ENCODE measurements around the gene VPREB3. TPM values are rescaled to one million over a fixed set of nuclear protein-coding genes. Genes with fewer than 3 reads are reported as not detected.
A peak's percentile ranks its signal among the peaks of the same experiment; 100 is the strongest.

Gene VPREB3
- total and polyA plus RNA-seq, 2 donors from 2014 or later = 1.0 to 1.3 TPM

DNA sequence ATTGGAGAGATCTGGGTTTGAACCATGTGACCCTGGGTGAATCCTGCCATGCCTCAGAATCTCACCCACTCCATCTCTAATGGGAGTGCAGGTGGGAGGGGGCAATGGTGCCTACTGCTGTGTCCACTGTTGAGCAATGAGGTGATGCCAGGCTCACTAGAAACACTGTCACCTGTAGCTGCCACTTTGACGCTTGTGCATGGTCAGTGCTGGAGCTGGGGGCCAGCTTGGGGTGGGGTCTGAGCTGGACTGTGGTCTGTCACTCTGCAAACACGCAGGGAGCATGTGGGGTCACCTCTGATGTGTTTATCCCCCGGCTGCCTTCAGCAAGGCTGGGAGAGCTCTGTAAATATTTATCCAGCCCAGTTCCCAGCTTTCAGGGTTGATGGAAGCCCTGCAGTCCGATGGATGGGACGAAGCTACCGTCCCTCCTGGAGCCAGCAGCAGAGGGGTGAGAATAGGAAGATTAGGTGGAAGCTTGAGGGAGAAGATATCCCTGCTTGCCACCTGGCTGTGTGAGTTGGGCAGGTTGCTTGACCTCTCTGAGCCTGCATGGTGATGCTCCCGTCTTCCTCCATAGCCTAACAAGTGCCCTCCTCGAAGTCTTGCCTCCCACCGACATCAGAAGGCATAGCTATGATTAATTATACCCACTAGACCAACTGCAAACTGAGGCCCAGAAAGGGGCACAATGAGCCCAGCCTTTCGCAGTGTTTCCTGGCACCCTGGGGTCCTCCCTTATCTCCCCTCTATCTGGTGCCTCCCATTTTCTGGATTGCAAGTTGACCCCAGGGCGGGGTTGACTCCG is 20.1 kb upstream of the VPREB3 start:
- peaks cover 0 to 29% (median 17%) of the 10 kb centered on the region in 3 donors for H3K4me1 ChIP-seq (ENCODE audit: control insufficient read depth in 2 of 3, insufficient read depth in 2 of 3, low read depth in 1 of 3, low read length in 3 of 3)
- TF ChIP-seq, protein P1, sequence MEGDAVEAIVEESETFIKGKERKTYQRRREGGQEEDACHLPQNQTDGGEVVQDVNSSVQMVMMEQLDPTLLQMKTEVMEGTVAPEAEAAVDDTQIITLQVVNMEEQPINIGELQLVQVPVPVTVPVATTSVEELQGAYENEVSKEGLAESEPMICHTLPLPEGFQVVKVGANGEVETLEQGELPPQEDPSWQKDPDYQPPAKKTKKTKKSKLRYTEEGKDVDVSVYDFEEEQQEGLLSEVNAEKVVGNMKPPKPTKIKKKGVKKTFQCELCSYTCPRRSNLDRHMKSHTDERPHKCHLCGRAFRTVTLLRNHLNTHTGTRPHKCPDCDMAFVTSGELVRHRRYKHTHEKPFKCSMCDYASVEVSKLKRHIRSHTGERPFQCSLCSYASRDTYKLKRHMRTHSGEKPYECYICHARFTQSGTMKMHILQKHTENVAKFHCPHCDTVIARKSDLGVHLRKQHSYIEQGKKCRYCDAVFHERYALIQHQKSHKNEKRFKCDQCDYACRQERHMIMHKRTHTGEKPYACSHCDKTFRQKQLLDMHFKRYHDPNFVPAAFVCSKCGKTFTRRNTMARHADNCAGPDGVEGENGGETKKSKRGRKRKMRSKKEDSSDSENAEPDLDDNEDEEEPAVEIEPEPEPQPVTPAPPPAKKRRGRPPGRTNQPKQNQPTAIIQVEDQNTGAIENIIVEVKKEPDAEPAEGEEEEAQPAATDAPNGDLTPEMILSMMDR (IDR thresholded peaks at IDR 0.05; ENCODE audit: borderline replicate concordance, extremely low read depth, insufficient read depth) = no peak
- intact Hi-C loops (cut with DNase I) = loop anchor here (10.0 kb wide), 1 partner anchor 70 kb away; no protein-coding TSS in a partner anchor

DNA sequence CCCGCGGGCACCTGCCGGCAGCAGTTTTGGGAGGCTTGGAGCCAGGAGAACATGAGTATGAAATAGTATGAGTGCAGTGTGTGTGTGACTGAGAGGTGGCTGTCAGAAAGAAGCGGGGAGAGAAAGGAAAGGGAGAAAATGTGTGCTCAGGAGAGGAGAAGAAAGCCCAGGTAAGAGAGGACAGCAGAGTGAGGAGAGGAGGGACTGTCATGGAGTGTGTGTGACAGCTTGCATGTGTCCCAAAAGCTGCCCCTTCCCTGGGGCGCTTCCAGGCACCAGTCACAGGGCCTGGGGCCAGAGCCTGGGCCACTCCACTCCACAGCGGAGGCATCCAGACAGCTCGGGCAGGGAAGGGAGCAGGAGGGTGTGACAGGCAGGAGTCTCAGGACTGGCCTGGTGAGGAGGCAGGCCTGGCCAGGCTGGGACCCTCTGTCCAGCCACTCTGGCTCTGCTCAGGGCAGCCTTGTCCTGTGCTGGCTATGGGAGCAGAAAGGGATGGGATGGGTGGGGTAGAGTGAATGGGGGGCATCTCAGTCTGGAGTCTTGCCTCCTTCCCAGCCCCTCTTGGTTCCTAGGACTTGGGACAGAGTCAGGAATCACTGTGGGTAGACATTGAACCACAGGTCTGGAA is 19.4 kb upstream of the VPREB3 start:
- H3K36me3 ChIP-seq (ENCODE audit: control insufficient read depth in 2 of 3, insufficient read depth in 3 of 3, low read length in 3 of 3) = no peaks in the 10 kb centered on the region
- peak overlapping the region in 2 of 3 donors; percentile 8 to 26 for H3K9ac ChIP-seq (ENCODE audit: low read length in 3 of 3)
- H3K9me3 ChIP-seq (ENCODE audit: control insufficient read depth in 2 of 3, insufficient read depth in 1 of 3, low read length in 3 of 3) = no peaks in the 10 kb centered on the region
- no peaks in the 10 kb centered on the region for H3K27me3 ChIP-seq (ENCODE audit: control insufficient read depth, insufficient read depth, low read length)
- H3K4me1 ChIP-seq (ENCODE audit: control insufficient read depth in 2 of 3, insufficient read depth in 2 of 3, low read depth in 1 of 3, low read length in 3 of 3) = peaks cover 0 to 29% (median 17%) of the 10 kb centered on the region in 3 donors
- H3K4me3 ChIP-seq (ENCODE audit: low read length in 3 of 3) = peak overlapping the region; percentile 20 to 57 (median 41)
- FAIRE-seq = no peak
- intact Hi-C loops (cut with DNase I) = loop anchor here (10.0 kb wide), 1 partner anchor 71 kb away; no protein-coding TSS in a partner anchor
- TF ChIP-seq, protein P1 (IDR thresholded peaks at IDR 0.05; ENCODE audit: borderline replicate concordance, extremely low read depth, insufficient read depth) = no peak
- H3K27ac ChIP-seq (ENCODE audit: low read depth in 2 of 2, low read length in 2 of 2) = no peak overlapping the region
- peak in 1 of 5 donors; percentile 53 for DNase-seq

More for the DNA sequence above, 20.1 kb upstream of the VPREB3 start:
- Histone ChIP-seq H3K4me3 (ENCODE audit: low read length in 3 of 3) (no peak overlapping the region), H3K36me3 (ENCODE audit: control insufficient read depth in 2 of 3, insufficient read depth in 3 of 3, low read length in 3 of 3) (no peaks in the 10 kb centered on the region), H3K9ac (ENCODE audit: low read length in 3 of 3) (peak overlapping the region in 1 of 3 donors; percentile 26), H3K27me3 (ENCODE audit: control insufficient read depth, insufficient read depth, low read length) (no peaks in the 10 kb centered on the region), H3K9me3 (ENCODE audit: control insufficient read depth in 2 of 3, insufficient read depth in 1 of 3, low read length in 3 of 3) (no peaks in the 10 kb centered on the region), H3K27ac (ENCODE audit: low read depth in 2 of 2, low read length in 2 of 2) (no peak overlapping the region)
- DNase-seq = peak in 1 of 5 donors; percentile 53
- FAIRE-seq = no peak

DNA sequence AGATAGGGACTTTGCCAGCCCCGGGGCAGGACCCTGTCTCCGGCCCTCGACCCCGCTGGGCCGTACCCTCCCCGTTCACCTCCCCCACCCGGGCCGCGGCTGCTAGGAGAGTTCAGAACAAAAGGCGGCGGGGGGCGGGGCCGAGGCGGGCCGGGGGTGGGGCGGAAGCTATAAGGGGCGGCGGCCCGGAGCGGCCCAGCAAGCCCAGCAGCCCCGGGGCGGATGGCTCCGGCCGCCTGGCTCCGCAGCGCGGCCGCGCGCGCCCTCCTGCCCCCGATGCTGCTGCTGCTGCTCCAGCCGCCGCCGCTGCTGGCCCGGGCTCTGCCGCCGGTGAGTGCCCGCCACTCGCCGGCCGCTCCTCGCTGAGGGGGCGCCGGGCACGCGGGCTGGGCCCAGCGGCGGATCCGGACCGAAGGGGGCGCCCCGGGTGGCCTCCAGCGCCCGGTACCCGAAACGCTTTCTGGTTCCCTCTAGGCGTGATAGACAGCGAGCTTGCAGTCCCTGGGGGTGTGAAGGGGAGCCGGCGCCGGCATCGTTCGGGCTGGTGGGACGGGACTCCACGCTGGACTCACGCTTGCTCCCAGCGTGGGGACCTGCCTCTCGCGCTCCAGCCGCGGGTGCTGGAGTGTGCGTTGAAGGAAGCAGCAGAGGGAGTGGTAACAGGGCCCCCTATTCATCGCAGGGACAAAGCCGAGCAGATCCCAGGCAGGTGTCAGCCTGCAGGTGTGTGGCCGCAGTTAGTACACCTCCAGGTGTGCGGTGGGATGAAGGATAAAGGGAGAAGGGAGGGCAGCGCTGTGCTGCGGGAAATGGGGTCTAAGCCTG is 18.6 kb upstream of the VPREB3 start, which contains the start of gene MMP11:
Gene MMP11, plus strand, starts transcription at position 201 of the 825 bp plus-strand sequence. Its CDS starts 22 bp downstream, at position 223.
- H3K27ac ChIP-seq (ENCODE audit: low read depth in 2 of 2, low read length in 2 of 2) = no peak within 1 kb of the TSS
- TF ChIP-seq, protein P1 (IDR thresholded peaks at IDR 0.05; ENCODE audit: borderline replicate concordance, extremely low read depth, insufficient read depth) = no peak
- peak within 1 kb of the TSS; percentile 20 to 57 (median 44) for H3K4me3 ChIP-seq (ENCODE audit: low read length in 3 of 3)
- H3K4me1 ChIP-seq (ENCODE audit: control insufficient read depth in 2 of 3, insufficient read depth in 2 of 3, low read depth in 1 of 3, low read length in 3 of 3) = peaks cover 0 to 29% (median 14%) of the 10 kb centered on the region in 3 donors
- no peaks in the 10 kb centered on the region for H3K36me3 ChIP-seq (ENCODE audit: control insufficient read depth in 2 of 3, insufficient read depth in 3 of 3, low read length in 3 of 3)
- H3K9me3 ChIP-seq (ENCODE audit: control insufficient read depth in 2 of 3, insufficient read depth in 1 of 3, low read length in 3 of 3) = no peaks in the 10 kb centered on the region
- no peaks in the 10 kb centered on the region for H3K27me3 ChIP-seq (ENCODE audit: control insufficient read depth, insufficient read depth, low read length)
- FAIRE-seq = no peak
- peak; percentile 64 to 91 (median 85) for DNase-seq
- intact Hi-C loops (cut with DNase I) = loop anchor here (10.0 kb wide), 1 partner anchor 72 kb away; no protein-coding TSS in a partner anchor
- H3K9ac ChIP-seq (ENCODE audit: low read length in 3 of 3) = peak within 1 kb of the TSS in 2 of 3 donors; percentile 8 to 51
